Activated CD4-positive, CD25-positive, alpha-beta regulatory T cell treated with anti-CD3 and anti-CD28 coated beads, Interleukin-2, amount 50 U/mL, for 24 hours (primary cell): ENCODE results near the gene LNPEP.

Experiments used
- ATAC-seq, 2 donors: fragments of 150-1000 bp; cut with Tn5 transposase; one replicate each; pipeline ENCODE4 v1.10.0; 2021; ENCODE audit warnings: mild to moderate bottlenecking in 1 of 2, moderate library complexity in 1 of 2

The LNPEP gene

DNA sequence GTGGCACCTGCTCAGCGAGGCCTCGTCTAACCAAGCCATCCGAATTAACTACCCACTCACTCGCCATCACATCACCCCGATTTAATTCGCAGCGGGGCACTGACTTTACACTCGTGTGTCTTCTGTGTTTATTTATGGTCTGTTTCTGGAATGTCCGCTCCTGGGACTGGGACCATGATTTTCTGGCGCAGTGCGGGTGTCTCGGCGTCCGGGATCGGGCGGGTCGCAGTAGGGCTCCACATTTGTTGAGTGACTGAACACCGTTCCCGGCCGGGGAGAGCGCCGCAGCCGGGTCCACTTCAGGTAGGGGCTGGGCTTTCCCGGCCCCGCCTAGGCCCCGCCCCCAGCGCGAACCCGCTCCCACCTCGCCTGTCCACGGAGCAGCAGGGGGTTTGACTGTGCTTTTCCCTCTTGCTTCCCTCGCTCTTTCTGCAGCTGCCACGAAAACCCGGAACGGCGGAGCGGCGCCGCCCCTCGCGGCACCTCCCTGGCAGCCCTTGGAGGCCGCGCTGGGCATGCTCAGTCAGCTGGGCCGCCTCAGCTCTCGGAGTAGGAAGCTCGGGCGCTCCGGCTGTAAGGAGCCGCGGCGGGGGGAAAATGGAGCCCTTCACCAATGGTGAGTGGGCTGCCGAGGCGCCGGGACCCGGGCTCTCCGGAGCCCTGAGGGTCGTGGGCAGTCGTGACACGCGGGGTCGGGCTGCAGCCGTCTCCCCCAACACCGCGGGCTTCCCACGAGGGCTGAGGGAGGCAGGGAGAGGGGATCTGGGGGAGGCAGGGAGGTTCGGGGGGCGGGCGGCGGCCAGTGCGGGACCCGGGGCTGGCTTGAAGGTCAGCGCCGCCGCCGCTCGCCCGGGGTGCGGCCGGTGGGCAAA, at the start of gene LNPEP:
Gene LNPEP (plus strand): TSS at position 522 of the 872 bp plus-strand sequence. CDS start 76 bp downstream, at position 598.
- ATAC-seq, result peak; percentile 51 to 66

DNA sequence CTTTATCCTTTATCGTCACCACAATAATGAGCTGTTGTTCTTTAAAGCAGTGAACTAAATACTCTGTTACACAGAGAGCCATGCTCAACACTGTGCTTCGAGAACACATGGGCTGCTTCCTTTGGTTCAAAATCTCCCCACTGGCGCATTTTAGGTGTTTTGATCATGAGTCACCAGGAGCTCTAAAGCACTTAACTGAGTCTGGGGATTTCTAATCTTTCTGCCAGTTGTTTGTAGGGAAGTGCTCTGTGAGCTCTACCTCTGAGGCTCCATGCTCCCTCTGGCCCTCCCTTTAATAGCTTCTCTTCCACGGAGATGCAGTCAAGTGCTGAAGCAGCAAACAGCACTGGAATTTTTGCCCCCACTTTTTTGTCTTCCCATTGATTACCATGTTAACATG, 42.5 kb upstream of the LNPEP start:
- peak; percentile 25 to 55 for ATAC-seq

DNA sequence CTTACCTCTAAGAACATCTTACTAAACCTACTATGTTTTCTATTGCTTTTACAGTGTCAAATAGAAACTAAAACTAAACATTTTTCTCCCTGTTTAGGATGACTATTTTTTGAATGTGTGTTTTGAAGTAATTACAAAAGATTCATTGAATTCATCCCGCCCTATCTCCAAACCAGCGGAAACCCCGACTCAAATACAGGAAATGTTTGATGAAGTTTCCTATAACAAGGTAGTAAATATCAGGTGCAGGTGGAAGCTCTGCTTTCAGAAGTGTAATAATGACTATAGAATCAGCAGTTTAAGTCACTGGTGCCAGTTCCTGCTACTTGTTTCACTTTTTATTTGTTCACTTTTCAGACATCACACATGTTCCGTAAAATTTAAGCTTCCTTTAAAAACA, 39.6 kb upstream of the LNPEP start:
- peak; percentile 71 to 76 for ATAC-seq

DNA sequence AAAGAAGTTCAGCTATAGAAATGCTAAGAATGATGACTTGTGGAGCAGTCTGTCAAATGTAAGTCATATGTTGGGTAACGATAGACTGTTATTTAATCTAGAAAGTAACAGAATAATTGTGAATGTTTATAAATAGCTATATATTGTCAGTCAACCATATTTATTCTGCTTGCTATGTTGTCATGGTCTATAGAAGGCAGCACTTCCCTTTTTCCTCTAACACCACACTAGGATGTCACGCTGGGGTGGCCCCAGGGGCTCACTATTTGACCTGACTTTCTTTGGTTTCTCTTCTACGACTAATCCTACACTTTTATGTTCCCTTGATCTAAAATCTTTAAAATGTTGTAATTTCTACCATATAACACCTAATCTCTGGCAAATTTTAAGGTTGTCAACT, 39.1 kb upstream of the LNPEP start:
- ATAC-seq, result peak; percentile 59 to 72

DNA sequence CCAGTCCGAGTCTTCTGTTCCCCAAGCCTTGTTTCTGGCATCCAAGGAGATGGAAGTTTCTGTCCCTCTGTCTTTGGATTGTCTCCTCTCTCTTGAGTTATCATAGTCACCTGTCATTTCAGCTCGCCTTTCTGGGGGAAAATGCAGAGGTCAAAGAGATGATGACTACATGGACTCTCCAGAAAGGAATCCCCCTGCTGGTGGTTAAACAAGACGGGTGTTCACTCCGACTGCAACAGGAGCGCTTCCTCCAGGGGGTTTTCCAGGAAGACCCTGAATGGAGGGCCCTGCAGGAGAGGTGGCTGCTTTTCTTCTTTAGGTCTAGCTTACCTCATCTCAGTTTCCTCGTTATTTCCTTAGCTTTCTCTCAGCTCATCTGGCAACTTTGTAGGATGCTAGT, 34.5 kb upstream of the LNPEP start:
- no peak for ATAC-seq

DNA sequence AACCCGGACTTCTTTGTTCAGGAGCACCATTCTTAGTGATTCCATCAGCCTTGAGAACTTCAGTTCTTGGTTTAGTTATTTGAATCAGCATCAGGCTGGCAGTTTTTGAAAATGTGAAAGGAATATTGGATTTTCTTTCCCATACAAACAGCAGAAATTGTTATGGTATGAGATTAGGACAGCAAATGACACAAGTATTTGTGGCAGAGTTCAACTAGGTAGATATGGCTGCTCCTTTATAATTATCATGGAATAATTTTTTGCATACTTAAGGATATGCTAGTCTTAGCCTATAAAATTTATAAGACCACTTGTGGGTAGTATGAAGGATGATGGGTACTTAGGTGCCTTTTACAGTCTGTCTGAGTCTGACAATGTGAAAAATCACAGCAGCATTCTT, 34.0 kb upstream of the LNPEP start:
- no peak for ATAC-seq

DNA sequence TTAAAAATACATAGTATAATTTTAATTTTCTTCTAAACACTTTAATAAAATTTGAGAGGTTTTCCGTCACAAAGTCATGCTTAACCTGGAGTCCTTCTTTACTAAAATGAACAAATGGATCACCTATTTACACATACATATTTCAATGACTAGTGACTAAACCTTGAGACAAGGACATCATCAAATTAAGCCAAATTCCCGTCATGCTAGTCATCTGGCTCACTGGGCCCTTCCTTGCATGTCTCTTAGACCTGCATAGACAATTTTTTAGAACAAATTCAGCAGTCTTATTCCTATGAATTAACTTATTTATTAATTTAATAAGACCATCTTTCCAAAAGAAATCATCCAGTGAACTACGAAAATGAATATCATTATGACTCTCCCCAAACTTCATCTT, 33.0 kb upstream of the LNPEP start:
- no peak for ATAC-seq

DNA sequence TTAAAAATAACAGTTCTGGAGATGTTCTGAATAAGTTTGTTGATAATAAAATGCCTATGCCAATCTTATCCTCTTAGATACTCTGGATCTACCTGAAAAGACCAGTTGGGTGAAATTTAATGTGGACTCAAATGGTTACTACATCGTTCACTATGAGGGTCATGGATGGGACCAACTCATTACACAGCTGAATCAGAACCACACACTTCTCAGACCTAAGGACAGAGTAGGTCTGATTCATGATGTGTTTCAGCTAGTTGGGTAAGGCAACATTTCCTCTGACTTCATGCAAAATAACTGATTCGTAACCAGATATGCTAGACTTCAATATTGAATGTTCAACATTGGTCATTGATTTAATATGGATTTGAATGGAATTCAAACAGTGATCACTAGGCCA, 32.6 kb upstream of the LNPEP start:
- ATAC-seq, result peak in 1 of 2 donors; percentile 60

DNA sequence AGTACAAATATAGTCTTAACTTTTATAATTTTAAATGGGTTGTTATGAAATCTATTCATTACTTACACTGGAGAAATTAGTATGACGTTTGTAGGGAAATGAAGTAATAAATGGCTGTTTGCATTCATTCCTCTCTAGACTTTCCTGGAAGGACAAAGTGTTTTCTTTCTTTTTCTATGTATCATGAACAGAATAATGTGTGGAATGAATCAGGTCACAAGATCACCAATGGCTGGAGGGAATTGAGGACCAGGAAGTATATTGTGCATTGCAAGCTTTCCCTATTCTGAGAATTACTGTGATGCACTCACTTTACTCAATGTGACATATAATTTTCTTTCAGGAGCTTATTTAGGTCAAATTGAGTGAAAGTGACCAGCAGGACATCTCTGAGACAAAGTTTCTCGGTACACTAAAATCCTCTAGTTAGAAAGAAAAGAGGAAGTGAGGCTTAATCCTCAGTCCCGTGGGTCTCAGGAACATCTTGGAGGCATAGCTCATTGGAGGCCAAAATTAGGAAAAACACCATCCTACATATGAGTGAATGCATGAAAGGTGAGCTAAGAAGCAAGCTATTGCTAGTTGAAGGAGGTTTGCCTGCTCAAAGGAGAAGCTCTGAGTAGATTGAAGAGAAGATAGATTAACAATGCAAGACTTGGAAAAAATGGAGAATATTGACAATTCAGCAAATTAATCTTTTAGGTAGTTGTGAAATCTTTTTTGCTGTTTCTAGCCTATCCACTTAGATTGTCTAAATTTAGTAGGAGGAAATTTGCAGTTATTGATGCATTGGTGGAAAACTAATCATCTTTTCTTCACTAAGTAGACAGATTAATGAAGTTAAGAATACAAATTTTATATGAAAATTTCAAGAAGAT, 31.6 kb upstream of the LNPEP start:
- no peak for ATAC-seq

DNA sequence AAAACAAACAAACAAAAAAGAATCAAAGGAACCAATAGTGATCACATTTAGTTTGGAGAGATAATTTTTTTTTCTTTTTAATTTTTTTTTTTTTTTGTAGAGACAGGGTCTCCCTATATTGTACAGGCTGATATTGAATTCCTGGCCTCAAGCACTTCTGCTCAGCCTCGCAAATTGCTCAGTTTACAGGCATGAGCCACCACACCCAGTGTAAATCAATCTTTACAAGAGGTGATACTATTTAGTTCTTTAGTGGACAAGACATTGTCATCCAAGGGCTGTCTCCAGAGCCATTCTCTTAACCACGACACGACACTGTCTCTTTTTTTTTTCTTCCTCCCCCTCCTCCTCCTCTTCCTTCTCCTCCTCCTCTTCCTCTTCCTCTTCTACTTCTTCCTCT, 30.0 kb upstream of the LNPEP start:
- no peak for ATAC-seq

DNA sequence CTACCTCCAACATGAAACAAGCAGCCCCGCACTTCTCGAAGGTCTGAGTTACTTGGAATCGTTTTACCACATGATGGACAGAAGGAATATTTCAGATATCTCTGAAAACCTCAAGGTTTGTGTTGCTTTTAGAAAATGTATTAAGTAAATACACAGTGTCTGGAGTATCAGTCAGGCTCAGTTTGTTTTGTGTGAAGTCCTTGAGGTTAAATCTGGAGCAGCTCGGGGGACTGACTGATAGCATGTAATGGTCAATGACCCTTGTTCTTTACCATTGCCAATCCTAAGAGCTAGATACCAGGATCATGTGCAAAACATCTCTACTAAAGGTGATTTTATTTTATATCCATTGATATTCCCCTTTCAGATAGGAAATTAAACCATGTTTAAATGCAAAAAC, 26.9 kb upstream of the LNPEP start:
- ATAC-seq, result no peak

DNA sequence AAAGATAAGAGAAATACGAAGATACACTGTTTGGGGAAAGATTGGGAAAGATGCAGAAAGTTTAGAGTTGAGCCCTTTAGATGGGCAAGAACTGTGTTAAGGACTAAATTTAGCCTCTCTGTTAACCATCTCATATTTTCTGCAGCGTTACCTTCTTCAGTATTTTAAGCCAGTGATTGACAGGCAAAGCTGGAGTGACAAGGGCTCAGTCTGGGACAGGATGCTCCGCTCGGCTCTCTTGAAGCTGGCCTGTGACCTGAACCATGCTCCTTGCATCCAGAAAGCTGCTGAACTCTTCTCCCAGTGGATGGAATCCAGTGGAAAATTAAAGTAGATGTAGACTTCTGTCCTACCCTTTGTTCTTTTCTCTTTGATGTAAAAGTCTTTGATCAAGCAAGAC, 26.4 kb upstream of the LNPEP start:
- ATAC-seq, result no peak

DNA sequence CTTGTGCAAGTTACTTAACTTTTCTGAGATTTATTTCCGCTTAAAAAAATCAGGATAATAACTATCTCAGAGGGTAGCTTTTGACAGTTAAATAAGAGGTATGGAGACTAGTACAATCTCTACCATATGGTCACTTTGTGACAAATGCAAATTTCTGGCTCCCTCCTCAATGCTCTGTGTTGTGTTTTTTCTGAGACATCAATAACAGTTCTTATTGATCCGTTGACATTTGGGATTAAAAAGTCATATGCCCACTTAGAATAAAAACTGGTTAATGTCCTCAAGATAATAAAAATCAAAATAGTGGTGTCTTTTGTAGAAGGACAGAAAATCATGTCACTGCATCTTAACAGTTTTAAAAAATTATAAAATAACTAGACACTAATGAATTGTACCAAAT, 24.7 kb upstream of the LNPEP start:
- no peak for ATAC-seq

DNA sequence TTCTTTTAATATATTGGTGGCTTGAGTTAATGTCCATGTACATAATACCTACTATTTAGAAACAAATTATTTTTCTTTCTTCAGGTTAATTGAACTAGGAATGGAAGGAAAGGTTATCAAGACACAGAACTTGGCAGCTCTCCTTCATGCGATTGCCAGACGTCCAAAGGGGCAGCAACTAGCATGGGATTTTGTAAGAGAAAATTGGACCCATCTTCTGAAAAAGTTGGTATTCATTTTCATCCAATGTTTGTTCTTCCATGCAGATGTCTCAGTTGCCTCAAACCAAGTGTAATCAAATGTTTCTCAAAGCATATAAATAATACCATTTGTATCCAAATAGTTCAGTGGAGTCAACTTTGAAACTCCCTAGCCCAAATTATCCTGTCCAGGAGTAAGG, 22.6 kb upstream of the LNPEP start:
- ATAC-seq, result no peak

DNA sequence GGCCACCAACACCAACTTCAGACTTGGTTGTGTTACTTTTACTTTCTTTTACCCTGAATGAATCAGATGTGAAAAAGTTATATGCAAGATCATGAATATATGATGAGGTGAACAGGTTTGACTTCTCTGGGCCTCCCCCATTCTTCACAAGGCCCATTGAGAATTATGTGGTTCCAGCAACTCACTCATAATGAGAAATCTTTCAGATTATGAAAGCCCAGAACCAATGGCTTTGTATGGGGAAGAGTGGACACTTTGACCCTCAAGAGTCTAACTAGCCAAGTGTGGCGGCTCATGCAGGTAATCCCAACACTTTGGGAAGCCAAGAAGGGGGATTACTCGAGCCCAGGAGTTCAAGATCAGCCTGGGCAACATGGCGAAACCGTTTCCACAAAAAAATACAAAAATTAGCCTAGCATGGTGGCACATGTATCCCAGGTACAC, 16.1 kb upstream of the LNPEP start:
- peak; percentile 90 to 95 for ATAC-seq

DNA sequence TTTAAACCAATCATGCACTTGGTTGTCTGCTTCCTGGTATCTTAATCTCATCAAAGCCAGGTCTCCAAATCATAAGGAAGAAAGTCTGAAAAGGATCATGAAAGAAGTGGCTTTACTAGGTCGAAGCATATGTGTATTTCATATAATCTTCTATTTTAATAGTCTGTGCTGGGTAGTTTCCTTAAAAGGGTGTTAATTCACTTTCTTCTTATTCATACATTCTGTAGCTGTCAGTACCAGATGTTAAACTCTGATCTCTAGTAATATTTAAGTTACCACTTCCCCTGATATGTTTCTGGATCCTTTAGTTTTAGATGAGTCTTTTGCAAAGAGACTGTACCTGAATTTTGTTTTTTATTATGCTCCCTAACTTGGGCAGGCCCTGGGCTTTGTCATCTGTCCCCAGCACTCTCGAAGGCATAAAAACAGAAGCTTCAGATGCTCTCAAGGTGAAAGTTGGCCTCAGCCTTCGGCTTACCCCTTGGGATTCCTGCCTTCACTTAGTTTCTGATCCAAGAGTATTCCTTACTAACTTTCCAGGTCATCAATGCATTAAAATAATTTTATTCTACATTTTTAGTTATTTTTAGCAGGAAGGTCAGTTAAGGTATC, 15.0 kb upstream of the LNPEP start:
- no peak for ATAC-seq

DNA sequence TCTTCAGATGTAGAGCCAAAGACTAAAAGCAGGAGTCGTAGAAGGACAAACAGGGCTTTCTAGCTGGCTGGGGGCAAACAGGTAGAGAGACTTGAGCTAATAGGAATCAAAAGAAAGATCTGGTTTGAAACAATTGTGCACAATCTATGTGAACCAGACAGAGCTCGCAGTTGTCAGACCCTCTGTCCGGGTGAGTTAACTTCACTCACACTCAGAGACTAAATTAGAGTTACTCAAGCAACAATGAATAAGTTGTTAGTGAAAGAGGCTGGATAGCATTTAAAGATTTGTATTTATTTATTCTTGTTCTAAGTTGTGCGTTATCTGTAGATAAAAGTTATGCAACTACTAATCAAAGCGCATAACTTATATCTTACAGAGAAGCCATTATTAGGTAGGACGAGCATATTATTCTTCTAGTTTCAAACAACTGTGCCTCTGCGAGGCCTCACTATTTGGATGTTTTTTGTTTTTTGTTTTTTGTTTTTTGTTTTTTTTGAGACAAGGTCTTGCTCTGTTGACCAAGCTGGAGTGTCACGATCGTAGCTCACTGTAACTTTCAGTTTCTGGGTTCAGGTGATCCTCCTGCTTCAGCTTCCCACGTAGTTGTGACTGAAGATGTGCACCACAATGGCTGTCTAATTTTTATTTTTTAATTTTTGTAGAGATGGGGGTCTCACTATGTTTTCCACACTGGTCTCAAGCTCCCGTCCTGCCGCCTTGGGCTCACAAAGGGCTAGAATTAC, 13.2 kb upstream of the LNPEP start:
- no peak for ATAC-seq

DNA sequence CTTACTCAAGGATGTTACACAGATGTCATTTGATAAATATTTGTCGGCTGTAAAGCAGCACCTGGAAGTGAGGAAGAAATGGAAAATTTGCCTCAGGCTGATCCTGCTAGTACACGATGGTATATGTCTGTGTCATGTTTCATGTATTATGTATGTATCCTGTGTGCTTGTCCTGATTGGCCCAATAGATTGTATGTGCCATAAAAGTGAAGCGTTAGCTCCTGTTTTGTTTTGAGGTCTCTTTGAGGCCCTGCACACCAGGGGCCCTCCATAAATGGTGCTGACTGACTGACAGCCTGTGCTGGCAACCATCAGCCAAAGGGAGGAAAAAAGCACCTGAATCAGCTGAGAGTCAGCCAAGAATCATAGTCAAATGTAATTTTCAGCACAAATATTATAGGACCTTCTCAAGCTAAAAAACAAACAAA, 11.8 kb upstream of the LNPEP start:
- ATAC-seq, result peak; percentile 25 to 44

DNA sequence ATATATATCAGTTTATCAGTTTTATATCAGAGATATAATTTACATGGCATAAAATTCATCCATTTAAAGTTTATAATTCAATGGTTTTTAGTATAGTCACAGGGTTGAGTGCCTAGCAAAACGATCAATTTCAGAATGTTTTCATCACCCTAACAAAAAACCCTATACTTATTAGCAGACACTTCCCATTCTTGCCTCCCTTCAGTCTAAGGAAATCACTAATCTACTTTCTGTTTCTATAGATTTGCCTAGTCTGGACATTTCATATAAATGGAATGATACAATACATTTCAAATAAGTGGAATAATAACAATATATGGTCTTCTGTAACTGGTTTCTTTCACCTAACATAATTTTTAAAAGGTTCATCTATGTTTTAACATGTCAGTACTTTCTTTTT, 9.6 kb upstream of the LNPEP start:
- ATAC-seq, result no peak

DNA sequence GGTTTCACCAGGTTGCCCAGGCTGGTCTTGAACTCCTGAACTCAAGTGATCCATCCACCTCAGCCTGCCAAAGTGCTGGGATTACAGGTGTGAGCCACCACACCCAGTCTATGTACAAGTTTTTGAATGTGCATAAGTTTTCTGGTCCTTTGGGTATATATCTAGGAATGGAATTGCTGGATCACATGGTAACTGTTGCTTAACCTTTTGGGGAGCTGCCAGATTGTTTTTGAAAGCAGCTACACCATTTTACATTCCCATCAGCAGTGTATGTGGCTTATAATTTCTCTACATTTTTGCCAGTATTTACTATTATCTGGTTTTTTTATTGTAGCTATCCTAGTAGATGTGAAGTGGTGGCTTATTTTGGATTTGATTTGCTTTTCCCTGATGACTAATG, 8.9 kb upstream of the LNPEP start:
- ATAC-seq, result no peak

DNA sequence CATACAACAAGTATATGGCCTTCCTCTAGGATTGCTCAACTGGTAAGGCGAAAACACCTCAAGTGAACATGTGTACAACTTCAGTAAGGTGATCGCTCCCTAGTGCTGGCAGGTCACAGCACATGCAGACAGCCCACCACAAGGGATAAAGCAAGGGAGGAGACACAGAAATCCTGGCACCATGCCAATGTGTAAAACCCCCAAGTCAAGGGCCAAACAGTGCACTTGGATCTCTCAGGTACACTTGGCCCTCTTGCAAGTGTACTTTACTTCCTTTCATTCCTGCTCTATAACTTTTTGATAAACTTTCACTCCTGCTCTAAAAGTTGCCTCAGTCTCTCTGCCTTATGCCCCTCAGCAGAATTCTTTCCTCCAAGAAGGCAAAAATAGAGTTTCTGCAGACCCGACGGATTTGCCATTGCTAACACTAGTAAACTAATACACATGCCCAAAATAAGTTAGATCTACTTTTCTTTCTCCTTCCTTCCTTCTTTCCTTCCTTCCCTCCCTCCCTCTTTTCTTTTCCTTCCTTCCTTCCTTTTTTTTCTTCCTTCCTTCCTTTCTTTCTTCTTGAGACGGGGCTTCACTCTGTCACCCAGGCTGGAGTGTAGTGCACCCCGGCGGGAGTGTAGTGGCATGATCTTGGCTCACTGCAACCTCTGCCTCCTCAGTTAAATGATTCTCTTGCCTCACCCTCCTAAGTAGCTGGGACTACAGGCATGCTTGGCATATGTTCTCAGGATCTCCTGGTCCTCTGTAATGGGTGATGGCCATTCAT, 6.8 kb upstream of the LNPEP start:
- ATAC-seq, result no peak

DNA sequence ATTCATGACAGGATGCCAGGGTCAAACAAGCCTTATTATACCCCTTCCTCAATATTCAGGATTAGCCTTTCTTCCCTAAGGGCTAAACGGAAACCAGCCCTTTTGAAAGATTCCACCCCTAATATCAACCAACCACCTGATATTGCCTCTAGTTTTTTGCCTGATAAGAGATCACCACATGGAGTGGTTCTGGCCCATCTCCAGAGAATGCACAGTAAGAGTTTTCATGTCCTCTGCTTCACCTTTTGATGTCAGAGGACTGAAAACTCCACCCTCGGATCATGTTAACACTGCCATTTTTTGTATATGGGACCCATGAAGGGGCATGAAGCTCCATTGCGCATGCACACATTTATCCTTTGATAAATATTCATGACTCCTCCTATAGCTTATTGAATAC, 5.8 kb upstream of the LNPEP start:
- no peak for ATAC-seq
